GM23248 (cell line): ENCODE results near the gene PHOSPHO1. TPM values are rescaled to one million over a fixed set of nuclear protein-coding genes. Genes with fewer than 3 reads are reported as not detected.

Experiments
- DNase-seq: peaks from one replicate; pipeline ENCODE4 v3.0.0-alpha.2; 2015
- H2AFZ ChIP-seq: fragments of 200-600 bp; sonication (generic); 2 replicates; pipeline ENCODE4 v1.6.1; 2016; ENCODE audit warnings: antibody characterized with exemption
- H3F3A ChIP-seq: fragments of 200-600 bp; sonication (generic); 2 replicates; pipeline ENCODE4 v1.6.1; 2016; ENCODE audit warnings: mild to moderate bottlenecking, antibody characterized with exemption, mixed run types; ENCODE audit not compliant: insufficient read depth
- H3K27ac ChIP-seq: fragments of 200-600 bp; sonication (generic); 2 replicates; pipeline ENCODE4 v1.5.1; 2016; ENCODE audit warnings: mild to moderate bottlenecking
- H3K27me3 ChIP-seq: fragments of 200-600 bp; sonication (generic); replicated peaks from 2 replicates; pipeline ENCODE4 v1.6.1; 2016; ENCODE audit warnings: mild to moderate bottlenecking; ENCODE audit not compliant: insufficient read depth
- H3K36me3 ChIP-seq: fragments of 200-600 bp; sonication (generic); 2 replicates; pipeline ENCODE4 v1.6.1; 2016; ENCODE audit warnings: low read depth, mild to moderate bottlenecking
- H3K4me1 ChIP-seq: fragments of 200-600 bp; sonication (generic); 2 replicates; pipeline ENCODE4 v1.6.1; 2016; ENCODE audit warnings: mild to moderate bottlenecking; ENCODE audit not compliant: insufficient read depth
- H3K4me2 ChIP-seq: fragments of 200-600 bp; sonication (generic); one replicate; pipeline ENCODE4 v1.6.1; 2016; ENCODE audit warnings: mild to moderate bottlenecking; ENCODE audit not compliant: unreplicated experiment
- H3K4me3 ChIP-seq: fragments of 200-600 bp; sonication (generic); 2 replicates; pipeline ENCODE4 v1.5.1; 2016; ENCODE audit warnings: mild to moderate bottlenecking
- H3K79me2 ChIP-seq: fragments of 200-600 bp; sonication (generic); 2 replicates; pipeline ENCODE4 v1.6.1; 2016; ENCODE audit warnings: mild to moderate bottlenecking; ENCODE audit not compliant: insufficient read depth
- H3K9ac ChIP-seq: fragments of 200-600 bp; sonication (generic); 2 replicates; pipeline ENCODE4 v1.6.1; 2016; ENCODE audit warnings: mild to moderate bottlenecking
- H3K9me2 ChIP-seq: fragments of 200-600 bp; sonication (generic); 2 replicates; pipeline ENCODE4 v1.6.1; 2016; ENCODE audit warnings: mixed run types, mild to moderate bottlenecking, moderate library complexity; ENCODE audit not compliant: insufficient read depth
- H3K9me3 ChIP-seq: fragments of 200-600 bp; sonication (generic); one replicate; pipeline ENCODE4 v1.6.1; 2017; ENCODE audit warnings: low read depth
- H4K20me1 ChIP-seq: fragments of 200-600 bp; sonication (generic); 2 replicates; pipeline ENCODE4 v1.6.0; 2016; ENCODE audit not compliant: insufficient read depth
- EZH2 ChIP-seq: fragments of 200-600 bp; sonication (generic); IDR thresholded peaks from 2 replicates; pipeline ENCODE4 v1.6.1; 2018; ENCODE audit warnings: antibody characterized with exemption, mild to moderate bottlenecking; ENCODE audit not compliant: insufficient read depth, poor library complexity, severe bottlenecking
- EZH2phosphoT487 ChIP-seq: fragments of 200-600 bp; sonication (generic); IDR thresholded peaks from 2 replicates; pipeline ENCODE4 v1.6.1; 2018; ENCODE audit warnings: antibody characterized with exemption, moderate library complexity, mild to moderate bottlenecking, low read depth; ENCODE audit not compliant: insufficient read depth
- WGBS, 2 experiments: methylation state at CpG; one replicate each; pipeline ENCODE4 v1.1.6; 2015 to 2017; ENCODE audit warnings: low lambda C conversion rate in 2 of 2, low coverage in 1 of 2; ENCODE audit errors: missing lambda C conversion rate in 2 of 2; 5-methylcytosine and 5-hydroxymethylcytosine counted together
- in situ Hi-C: fragments of 300-500 bp; cut with MboI; formaldehyde crosslinking; loops from 2 replicates; pipeline ENCODE4 v1.15.0; 2020
- polyA plus RNA-seq: library from polyadenylated mRNA; unstranded; fragments of >200 nt; fragmentation: Nextera tagmentation; extraction: Ambion mirVana; gene quantifications from 2 replicates; pipeline ENCODE4 v1.2.1, GENCODE V29; 2016
- total RNA-seq: library from RNA; depleted of rRNA; stranded (reverse); fragments of >200 nt; shearing (Covaris generic); gene quantifications from 2 replicates; pipeline ENCODE4 v1.2.3, GENCODE V29; 2014

The PHOSPHO1 gene
- total and polyA plus RNA-seq, 2 experiments from 2014 or later: not detected

- TF ChIP-seq EZH2phosphoT487: no peak
- no peak for TF ChIP-seq EZH2
- Histone ChIP-seq H3K4me2 (peak overlapping the region; percentile 79), H3K4me3 (peak overlapping the region; percentile 79)
Measured at GRCh38 chr17:49260817-49261291, 30.3 kb upstream of the PHOSPHO1 start.

GRCh38 chr17:49260011-49260816 is 29.6 kb upstream of the PHOSPHO1 start:
- H3K4me3 ChIP-seq: peak overlapping the region; percentile 79
- H3K9me2 ChIP-seq: no peaks in the 10 kb centered on the region
- no peaks in the 10 kb centered on the region; the same call in 1 of the 2 replicates for H3K4me1 ChIP-seq
- H3F3A ChIP-seq: 0 out of 2 replicates have a peak, but pooled peaks cover 3% of the 10 kb centered on the region
- H4K20me1 ChIP-seq: no peaks in the 10 kb centered on the region
- no peak for TF ChIP-seq EZH2phosphoT487
- TF ChIP-seq EZH2: no peak
- 2% methylated on average over 41 to 60 of the region's 77 CpGs for whole genome bisulfite sequencing, 2 experiments
- H2AFZ ChIP-seq: peak overlapping the region; percentile 91
- H3K4me2 ChIP-seq: peak overlapping the region; percentile 79
- in situ Hi-C loops: no loop called here
- DNase-seq: peak; percentile 82
- H3K27ac ChIP-seq: peak overlapping the region; percentile 84
- peak overlapping the region; percentile 88 for H3K9ac ChIP-seq
- no peaks in the 10 kb centered on the region for H3K27me3 ChIP-seq
- no peaks in the 10 kb centered on the region for H3K79me2 ChIP-seq
- no peaks in the 10 kb centered on the region for H3K36me3 ChIP-seq
- H3K9me3 ChIP-seq: no peaks in the 10 kb centered on the region

More at GRCh38 chr17:49260817-49261291, 30.3 kb upstream of the PHOSPHO1 start:
- no peaks in the 10 kb centered on the region for H3K36me3 ChIP-seq
- no peaks in the 10 kb centered on the region for H3K27me3 ChIP-seq
- H3K79me2 ChIP-seq: no peaks in the 10 kb centered on the region
- peak overlapping the region; percentile 91 for H2AFZ ChIP-seq
- peak overlapping the region; percentile 84 for H3K27ac ChIP-seq
- H3K9me3 ChIP-seq: no peaks in the 10 kb centered on the region
- H3F3A ChIP-seq: 0 out of 2 replicates have a peak, but pooled peaks cover 3% of the 10 kb centered on the region
- peak; percentile 96 for DNase-seq
- in situ Hi-C loops: no loop called here
- no peaks in the 10 kb centered on the region for H3K9me2 ChIP-seq
- H3K4me1 ChIP-seq: no peaks in the 10 kb centered on the region; the same call in 1 of the 2 replicates
- 41 to 42% methylated on average over 11 of the region's 11 CpGs for WGBS, 2 experiments
- peak overlapping the region; percentile 88 for H3K9ac ChIP-seq
- no peaks in the 10 kb centered on the region for H4K20me1 ChIP-seq

GRCh38 chr17:49259663-49260010 is 29.1 kb upstream of the PHOSPHO1 start:
- TF ChIP-seq EZH2: no peak
- TF ChIP-seq EZH2phosphoT487: no peak
- Histone ChIP-seq H3F3A (0 out of 2 replicates have a peak, but pooled peaks cover 3% of the 10 kb centered on the region), H3K4me1 (no peaks in the 10 kb centered on the region; the same call in 1 of the 2 replicates), H3K9me3 (no peaks in the 10 kb centered on the region), H3K9me2 (no peaks in the 10 kb centered on the region), H3K27me3 (no peaks in the 10 kb centered on the region), H3K36me3 (no peaks in the 10 kb centered on the region), H3K9ac (peak overlapping the region; percentile 88), H3K27ac (peak overlapping the region; percentile 84), H4K20me1 (no peaks in the 10 kb centered on the region), H3K4me3 (peak overlapping the region; percentile 79), H3K79me2 (no peaks in the 10 kb centered on the region), H2AFZ (peak overlapping the region; percentile 91), H3K4me2 (peak overlapping the region; percentile 79)
- in situ Hi-C loops: no loop called here
- no peak for DNase-seq
- 10 to 12% methylated on average over 10 of the region's 10 CpGs for WGBS, 2 experiments

GRCh38 chr17:49258394-49258793 is 27.8 kb upstream of the PHOSPHO1 start:
- no peaks in the 10 kb centered on the region for H3K36me3 ChIP-seq
- no peaks in the 10 kb centered on the region for H3K9me3 ChIP-seq
- 0 out of 2 replicates have a peak, but pooled peaks cover 3% of the 10 kb centered on the region for H3F3A ChIP-seq
- no peaks in the 10 kb centered on the region; the same call in 1 of the 2 replicates for H3K4me1 ChIP-seq
- H3K9ac ChIP-seq: no peak overlapping the region
- H3K9me2 ChIP-seq: no peaks in the 10 kb centered on the region
- H3K79me2 ChIP-seq: no peaks in the 10 kb centered on the region
- H4K20me1 ChIP-seq: no peaks in the 10 kb centered on the region
- no peak overlapping the region for H3K4me2 ChIP-seq
- in situ Hi-C loops: no loop called here
- TF ChIP-seq EZH2: no peak
- TF ChIP-seq EZH2phosphoT487: no peak
- no peak for DNase-seq
- H2AFZ ChIP-seq: no peak overlapping the region
- no peaks in the 10 kb centered on the region for H3K27me3 ChIP-seq
- H3K27ac ChIP-seq: no peak overlapping the region
- WGBS, 2 experiments: 90 to 95% methylated on average over 3 of the region's 3 CpGs
- H3K4me3 ChIP-seq: no peak overlapping the region
